Activated CD4-positive, CD25-positive, alpha-beta regulatory T cell treated with anti-CD3 and anti-CD28 coated beads, Interleukin-2, amount 50 U/mL, for 24 hours (primary cell): ENCODE results near the gene PRKAR1B.

Experiments used
- ATAC-seq, 2 donors: fragments of 150-1000 bp; cut with Tn5 transposase; one replicate each; pipeline ENCODE4 v1.10.0; 2021; ENCODE audit warnings: mild to moderate bottlenecking in 1 of 2, moderate library complexity in 1 of 2

Gene PRKAR1B

DNA sequence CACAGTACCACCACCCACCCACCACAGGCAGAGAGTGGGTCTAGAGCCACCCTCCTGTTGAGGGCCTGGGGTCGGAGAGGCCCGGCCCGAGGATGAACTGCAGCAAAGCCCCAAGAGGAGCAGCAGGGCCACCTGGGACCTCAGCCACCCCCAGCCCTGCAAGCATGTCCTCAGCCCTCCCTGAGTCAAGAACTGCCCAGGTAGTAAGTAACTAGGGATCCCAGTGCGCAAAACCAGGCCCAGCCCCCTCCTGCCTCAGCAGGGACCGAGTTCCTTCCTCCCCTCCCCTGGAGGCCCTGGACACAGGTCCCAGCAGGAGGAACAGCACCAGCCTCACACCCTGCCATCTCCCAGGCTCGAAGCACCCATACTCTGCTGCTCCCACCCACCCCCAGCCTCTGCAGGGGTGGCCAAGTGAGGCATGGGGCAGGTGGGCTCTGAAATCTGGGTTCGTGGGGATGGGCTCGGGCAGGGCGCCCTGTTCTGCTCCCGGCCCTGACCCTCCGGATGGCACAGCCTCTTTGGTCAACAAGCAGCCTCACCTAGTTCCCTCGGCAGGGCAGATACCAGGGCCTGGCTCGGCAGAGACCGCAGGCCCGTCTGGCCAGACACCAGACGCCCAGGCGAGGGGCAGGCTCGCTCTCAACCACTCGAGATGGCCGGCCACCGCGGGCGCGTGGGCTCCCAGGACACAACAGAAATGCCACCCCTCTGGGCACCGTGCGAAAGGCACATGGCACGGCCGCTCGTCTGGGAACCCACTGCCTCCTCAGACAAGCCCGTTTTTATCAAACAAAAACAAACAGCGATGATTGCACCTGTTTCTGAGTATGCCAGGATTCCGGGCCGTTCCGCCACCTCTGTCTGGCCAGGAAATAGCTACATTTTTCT is 222.6 kb downstream of the PRKAR1B start:
- ATAC-seq = no peak

DNA sequence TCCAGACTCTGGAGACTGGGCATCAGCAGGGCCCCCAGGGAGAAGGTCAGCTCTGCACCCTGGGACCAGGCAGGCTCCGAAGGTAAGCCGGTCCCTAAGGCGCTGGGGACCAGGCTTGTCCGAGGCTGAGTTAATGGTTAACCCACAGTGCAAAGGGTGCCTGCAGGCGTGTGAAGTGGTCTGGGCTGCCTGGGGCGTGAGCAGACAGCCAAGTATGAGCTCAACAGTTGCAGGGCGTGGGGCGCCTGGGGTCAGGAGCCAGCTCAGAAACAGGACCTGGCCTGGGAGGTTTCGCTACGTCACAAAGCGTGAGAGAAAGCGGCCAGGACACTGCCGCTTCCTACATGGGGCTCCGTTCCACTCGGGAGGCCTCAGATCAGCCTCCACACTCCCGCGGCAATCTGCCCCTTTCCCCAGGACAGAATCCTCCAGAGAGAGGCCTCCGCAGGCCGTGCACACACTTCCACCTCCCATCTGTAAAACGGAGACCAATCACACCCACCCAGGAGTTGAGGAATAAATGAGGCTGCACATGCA is 223.4 kb downstream of the PRKAR1B start:
- ATAC-seq = no peak

DNA sequence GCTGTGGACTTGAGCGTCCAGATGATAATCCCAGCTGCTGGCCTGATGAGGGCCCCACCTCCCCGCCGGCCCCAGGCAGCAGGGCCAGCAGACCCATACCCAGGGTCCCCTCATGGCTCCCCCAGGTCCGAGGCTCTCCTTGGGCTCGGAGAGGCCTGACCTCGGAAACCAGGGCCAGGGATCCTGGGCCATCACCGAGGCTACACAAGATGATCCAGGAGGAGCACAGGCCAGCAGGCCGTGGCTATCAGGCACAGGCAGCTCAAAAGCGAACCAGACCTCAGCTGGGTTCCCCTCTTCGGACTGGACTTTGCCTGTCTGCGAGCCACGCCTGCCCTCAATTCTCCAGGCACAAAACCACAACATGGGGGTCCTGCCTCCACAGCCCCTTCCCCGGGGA is 224.8 kb downstream of the PRKAR1B start:
- no peak for ATAC-seq

DNA sequence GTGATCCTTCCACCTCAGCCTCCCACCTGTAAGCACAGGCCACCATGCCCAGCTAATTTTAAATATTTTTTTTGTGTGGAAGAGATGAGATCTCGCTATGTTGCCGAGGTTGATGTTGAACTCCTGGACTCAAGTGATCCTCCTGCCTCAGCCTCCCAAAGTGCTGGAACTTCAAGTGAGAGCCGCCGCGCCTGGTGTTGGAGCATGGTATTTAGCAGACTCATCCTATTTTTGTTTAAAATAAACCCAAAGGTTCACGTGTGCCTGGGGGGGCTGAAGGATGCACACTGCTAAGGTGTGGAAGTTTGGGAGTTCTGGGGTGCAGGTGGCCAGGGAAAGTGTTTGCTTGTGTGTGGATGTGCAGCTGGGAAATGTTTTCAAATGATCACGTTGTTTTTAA is 225.6 kb downstream of the PRKAR1B start:
- no peak for ATAC-seq

DNA sequence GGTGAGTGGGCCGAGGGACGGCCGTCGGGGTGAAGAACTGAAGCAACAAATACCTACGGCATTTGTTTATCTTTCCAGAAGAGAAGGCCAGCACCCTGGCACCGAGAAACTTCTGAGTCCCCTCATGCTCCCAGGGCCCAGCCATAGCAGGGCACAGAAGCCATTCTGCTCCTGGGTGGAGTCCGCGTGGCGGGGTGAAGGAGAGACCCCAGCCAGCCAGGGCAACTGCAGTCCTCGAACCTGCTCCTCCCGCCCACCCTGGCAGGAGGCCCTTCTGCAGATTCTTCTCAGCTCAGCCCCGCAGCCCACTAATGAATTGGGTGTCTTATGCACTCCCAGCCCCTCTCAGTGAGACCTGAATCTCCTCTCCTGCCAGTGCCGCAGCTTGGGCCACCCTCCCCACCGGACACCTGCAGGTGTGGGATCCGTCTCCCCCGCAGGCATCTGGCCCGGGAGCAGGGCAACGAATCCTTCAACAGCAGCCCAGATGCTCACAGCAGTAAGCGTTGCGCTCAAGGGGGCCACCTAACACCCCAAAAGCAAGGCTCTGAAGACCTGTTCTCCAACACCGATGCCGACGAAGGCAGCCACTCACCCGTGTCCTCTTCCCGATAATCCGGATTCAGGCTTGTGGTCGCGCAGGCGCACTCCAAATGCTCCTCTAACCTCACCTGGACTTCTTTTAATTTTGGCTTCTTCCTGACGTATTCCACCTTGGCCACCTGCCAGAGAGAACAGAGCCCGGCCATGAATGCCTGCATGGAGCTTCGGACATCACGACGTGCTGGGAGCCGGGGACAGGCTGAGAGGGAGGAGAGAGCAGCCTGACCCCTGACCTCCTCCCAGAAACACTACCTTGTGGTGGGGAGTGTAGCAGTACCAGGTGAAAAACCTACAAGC is 226.3 kb downstream of the PRKAR1B start:
- no peak for ATAC-seq

DNA sequence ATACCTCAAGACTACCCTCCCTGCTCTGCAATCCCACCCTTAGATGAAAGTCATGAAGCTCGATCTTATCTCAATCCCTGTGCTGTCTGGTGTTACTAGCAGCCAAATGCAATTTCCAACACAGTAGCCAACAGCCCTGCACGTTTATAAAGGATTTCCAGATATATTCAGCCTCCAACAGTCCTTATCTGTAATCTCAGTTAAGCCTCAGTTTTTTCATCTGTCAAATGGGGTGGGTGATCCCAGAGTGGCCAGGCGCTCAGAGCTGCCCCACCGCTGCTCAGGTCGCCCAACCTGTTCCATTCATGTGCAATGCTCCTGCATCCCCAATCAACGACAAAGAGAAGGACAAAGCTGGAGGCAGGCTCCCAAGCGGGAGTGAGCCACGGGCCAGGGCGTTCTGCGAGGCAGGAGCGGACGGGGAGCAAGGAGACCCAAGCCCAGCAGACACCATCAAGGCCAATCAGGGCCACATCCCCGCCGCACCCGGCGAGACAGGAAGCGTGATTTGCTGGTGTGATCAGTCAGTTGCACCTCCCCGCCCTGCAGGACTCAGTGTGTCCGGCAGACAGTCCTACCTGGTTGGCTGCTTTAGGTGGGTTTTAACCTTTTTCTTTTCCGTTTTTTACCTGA is 227.1 kb downstream of the PRKAR1B start:
- no peak for ATAC-seq
